ENCODE measurements around the gene PACRGL. TPM values are rescaled to one million over a fixed set of nuclear protein-coding genes. Genes with fewer than 3 reads are reported as not detected.
A peak's percentile ranks its signal among the peaks of the same experiment; 100 is the strongest.

PACRGL gene
- 23.0 TPM in 2 replicates for total RNA-seq

DNA sequence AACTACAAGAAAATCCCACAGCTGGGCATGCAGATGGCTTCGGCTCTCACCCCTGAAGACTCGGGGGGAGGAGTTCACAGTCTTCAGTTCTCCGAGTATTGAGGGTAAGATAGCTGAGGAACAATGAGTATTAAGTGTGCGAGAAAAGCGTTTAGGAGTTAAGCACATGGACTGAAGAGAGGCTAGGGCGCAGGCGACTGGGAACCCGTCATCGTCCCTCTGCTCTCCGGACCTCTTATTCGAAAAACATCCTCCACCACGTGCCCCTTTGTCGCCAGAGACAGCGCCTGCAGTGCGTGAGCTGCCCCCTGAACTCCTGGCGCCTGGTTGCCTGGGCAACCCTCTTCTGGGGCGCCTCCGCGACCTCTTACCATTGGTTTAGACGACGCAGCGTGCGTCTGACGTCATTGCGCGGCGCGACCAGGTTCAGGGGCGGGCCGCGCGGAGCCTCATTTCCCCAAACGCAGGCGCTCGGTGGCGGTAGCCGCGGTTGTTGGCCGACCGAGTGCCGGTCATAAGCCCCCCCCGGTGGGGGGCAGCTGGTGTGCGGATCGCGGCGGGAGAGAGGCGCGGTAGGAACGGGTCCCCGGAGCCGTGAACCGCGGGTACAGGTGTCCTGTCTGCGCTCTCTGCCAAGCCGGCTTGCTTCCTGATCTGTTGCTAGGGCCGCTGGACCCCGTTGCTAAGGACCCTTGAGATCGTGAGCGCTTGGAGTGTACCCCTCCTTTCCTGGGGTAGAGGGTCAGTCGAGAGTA is at the start of gene PACRGL:
Gene PACRGL (plus strand): TSS at position 452 of the 755 bp plus-strand sequence. CDS start 4,024 bp downstream, outside the sequence.
- no peak for TF ChIP-seq CTCF (IDR thresholded peaks at IDR 0.05; ENCODE audit: insufficient read depth, low read length, poor library complexity, severe bottlenecking)
- no peaks in the 10 kb centered on the region for H3K36me3 ChIP-seq (ENCODE audit: control insufficient read depth, insufficient read depth, low read length)
- peak within 1 kb of the TSS; percentile 69 for H3K4me3 ChIP-seq (ENCODE audit: low read depth, low read length)
- no peaks in the 10 kb centered on the region for H3K27me3 ChIP-seq (ENCODE audit: control insufficient read depth, insufficient read depth, low read length)
- DNase-seq (ENCODE audit: low read depth) = peak; percentile 63

DNA sequence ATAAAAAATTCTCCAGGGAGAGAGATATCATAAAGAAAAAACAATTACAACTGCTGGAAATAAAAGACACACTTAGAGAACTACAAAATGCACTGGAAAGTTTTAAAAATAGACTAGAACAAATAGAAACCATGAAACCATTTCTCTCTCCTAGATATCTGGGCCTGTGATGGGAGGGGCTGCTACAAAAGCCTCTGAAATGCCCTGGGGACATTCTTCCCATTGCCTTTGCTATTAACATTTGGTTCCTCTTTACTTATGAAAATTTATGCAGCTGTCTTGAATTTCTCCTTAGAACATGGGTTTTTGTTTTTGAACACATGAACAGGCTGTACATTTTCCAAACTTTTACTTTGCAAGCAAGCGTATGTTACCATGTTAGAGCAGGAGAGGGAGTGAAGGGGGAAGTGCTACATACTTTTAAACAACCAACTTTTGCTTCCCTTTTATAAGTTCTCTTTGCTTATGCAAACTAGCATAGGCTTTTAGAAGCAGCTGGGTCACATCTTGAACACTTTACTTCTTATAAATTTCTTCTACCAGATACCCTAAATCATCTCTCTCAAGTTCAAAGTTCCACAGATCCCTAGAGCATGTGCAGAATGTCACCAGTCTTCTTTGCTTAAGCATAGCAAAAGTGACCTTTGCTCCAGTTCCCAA is 47.9 kb upstream of the PACRGL start:
- Histone ChIP-seq H3K36me3 (ENCODE audit: control insufficient read depth, insufficient read depth, low read length) (no peaks in the 10 kb centered on the region), H3K4me3 (ENCODE audit: low read depth, low read length) (no peak overlapping the region), H3K27me3 (ENCODE audit: control insufficient read depth, insufficient read depth, low read length) (no peaks in the 10 kb centered on the region)
- no peak for DNase-seq (ENCODE audit: low read depth)
- no peak for TF ChIP-seq CTCF (IDR thresholded peaks at IDR 0.05; ENCODE audit: insufficient read depth, low read length, poor library complexity, severe bottlenecking)

DNA sequence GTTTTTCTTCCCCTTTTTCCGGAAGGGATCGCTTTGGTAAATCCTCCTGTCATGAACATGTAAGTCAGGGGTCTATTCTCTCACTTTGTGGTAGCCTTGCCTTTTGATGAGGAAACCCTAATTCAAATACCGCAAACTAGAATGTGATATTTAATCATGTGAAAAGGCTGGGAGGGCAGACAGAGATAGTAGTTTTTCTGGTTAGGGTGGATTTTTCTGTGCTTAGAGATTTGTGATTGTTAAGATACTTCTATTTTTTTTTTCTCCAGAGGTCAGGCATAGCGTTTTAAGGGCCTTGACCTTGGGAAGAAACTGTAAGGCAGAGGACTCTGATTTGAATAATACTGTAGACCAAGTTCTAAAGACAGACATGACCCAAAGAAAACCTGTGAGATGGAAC is 41.8 kb upstream of the PACRGL start:
- H3K27me3 ChIP-seq (ENCODE audit: control insufficient read depth, insufficient read depth, low read length) = no peaks in the 10 kb centered on the region
- H3K4me3 ChIP-seq (ENCODE audit: low read depth, low read length) = no peak overlapping the region
- no peak for DNase-seq (ENCODE audit: low read depth)
- H3K36me3 ChIP-seq (ENCODE audit: control insufficient read depth, insufficient read depth, low read length) = no peaks in the 10 kb centered on the region
- no peak for TF ChIP-seq CTCF (IDR thresholded peaks at IDR 0.05; ENCODE audit: insufficient read depth, low read length, poor library complexity, severe bottlenecking)

- no peak for TF ChIP-seq CTCF (IDR thresholded peaks at IDR 0.05; ENCODE audit: insufficient read depth, low read length, poor library complexity, severe bottlenecking)
- Histone ChIP-seq H3K36me3 (ENCODE audit: control insufficient read depth, insufficient read depth, low read length) (no peaks in the 10 kb centered on the region), H3K27me3 (ENCODE audit: control insufficient read depth, insufficient read depth, low read length) (no peaks in the 10 kb centered on the region), H3K4me3 (ENCODE audit: low read depth, low read length) (no peak overlapping the region)
- DNase-seq (ENCODE audit: low read depth) = no peak
Observed at GRCh38 chr4:20662851-20663250, 37.4 kb upstream of the PACRGL start.

DNA sequence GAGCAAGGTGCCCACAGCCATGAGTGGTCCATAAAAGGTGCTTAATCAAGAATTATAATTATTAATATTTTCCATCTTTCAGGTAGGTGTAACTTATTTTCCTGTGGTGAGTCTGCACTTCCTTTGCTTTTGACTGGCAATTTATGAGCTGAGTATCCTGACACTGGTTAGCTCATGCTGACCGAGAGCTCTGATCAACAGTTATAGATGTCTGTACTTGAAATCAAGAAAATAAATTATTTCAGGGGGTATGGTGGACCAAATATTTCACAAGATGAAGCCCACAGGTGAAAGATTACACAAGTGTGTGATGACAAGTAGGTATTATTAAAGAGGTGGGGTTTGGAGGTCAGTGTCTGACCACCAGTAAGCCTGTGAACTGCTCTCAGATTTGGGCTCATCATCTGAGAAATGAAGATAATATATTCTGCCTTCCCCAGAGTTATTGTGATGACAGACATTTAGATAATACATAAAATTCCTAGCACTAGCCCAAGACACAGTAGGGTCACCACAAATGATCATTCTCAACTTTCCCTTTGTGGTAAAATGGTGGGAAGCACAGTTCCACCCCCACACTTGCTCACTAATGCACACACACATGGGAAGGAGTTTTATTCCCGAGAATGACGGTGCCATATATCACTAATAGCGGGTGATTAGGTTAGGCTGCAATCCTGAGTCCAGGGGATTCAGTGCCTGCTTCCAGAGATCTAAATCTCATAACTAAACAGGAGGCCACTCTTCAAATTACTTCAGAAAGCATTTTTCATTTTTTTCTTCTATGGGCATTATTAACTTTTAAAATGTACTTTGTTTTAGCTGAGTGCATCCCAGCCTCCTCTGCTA is 34.0 kb upstream of the PACRGL start:
- Histone ChIP-seq H3K36me3 (ENCODE audit: control insufficient read depth, insufficient read depth, low read length) (no peaks in the 10 kb centered on the region), H3K4me3 (ENCODE audit: low read depth, low read length) (no peak overlapping the region), H3K27me3 (ENCODE audit: control insufficient read depth, insufficient read depth, low read length) (no peaks in the 10 kb centered on the region)
- no peak for TF ChIP-seq CTCF (IDR thresholded peaks at IDR 0.05; ENCODE audit: insufficient read depth, low read length, poor library complexity, severe bottlenecking)
- DNase-seq (ENCODE audit: low read depth) = no peak
